HG02588 (cell line): ENCODE results near the gene RPL31.

Experiments used
- ATAC-seq: cut with Tn5 transposase; IDR thresholded peaks from one replicate; pipeline ENCODE4 v1.9.1; 2021; ENCODE audit warnings: mild to moderate bottlenecking, moderate library complexity; ENCODE audit not compliant: unreplicated experiment

RPL31 gene

GRCh38 chr2:100974712-100975520, 27.2 kb upstream of the RPL31 start:
- ATAC-seq, result no peak

DNA sequence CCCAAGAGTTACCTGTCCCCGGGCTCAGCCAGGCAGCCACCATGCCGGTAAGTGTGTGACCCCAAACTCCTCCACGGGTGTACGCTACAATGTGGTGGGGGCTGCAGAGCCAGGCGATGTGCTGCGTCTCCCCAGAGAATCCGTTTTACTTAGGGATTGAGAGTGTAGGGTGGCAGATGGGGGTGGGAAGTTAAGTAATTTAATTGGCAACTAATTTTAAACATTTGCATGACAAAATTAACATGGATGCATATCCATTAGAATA, 26.6 kb upstream of the RPL31 start:
- ATAC-seq, result no peak

DNA sequence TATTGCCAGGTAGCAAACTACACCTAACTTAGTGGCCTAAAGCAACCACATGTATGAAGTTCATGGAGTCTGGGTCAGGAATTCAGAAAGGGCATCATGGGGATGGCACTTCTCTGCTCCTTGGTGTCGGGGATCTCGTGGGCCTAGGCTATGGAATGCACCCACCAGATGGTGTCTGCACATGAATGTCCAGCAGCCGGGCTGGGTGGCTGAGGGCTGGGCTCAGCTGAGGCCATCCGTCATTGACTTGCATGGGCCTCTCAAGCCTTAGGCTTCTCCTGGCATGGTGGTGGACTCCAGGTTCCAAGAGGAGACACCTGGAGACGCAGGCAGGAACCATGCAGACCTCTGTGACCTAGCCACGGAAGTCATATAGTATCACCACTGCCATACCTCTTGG, 26.0 kb upstream of the RPL31 start:
- ATAC-seq, result no peak

- peak; percentile 72 for ATAC-seq
Observed at GRCh38 chr2:100976645-100977391, 25.3 kb upstream of the RPL31 start.

DNA sequence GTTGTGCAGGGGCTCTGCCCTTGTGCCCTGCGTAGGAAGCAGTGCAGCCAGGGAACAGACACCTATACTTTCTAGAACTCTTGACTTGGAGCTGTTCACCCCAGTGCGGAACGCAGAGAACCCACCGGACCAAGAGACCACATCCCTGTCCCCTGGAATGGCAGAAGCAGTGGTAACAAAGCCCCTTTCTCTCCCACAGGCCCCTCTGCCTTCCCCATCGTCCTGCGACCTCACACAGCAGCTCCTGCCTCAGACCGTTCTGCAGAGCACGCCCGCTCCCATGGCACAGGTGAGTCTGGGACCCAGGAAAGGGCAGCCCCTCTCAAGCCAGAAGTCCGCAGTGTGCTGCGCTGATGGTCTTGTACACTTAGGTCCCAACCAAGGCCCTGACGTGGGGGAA, 24.6 kb upstream of the RPL31 start:
- ATAC-seq, result no peak

GRCh38 chr2:100978582-100979191, 23.4 kb upstream of the RPL31 start:
- no peak for ATAC-seq

GRCh38 chr2:100980046-100980445, 22.0 kb upstream of the RPL31 start:
- ATAC-seq, result no peak

DNA sequence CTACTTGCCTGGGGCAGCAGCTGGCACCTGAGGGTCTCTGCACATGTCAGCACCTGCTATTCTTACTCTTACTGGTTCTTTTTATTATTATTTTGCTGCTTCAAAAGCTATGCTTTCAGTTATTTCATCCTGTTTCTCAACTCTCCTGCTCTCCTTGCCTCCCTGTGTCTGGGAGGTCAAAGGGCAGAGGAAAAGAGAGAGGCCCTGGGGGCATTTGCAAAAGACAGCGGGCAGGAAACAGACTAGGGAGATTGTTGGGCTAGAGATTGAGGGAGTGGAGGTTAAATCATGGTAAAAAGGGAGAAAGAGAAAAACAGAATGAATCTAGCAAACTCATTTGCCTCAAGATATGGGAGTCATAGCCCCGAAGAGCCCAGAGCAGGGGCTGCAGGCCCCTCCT, 21.1 kb upstream of the RPL31 start:
- ATAC-seq, result no peak

DNA sequence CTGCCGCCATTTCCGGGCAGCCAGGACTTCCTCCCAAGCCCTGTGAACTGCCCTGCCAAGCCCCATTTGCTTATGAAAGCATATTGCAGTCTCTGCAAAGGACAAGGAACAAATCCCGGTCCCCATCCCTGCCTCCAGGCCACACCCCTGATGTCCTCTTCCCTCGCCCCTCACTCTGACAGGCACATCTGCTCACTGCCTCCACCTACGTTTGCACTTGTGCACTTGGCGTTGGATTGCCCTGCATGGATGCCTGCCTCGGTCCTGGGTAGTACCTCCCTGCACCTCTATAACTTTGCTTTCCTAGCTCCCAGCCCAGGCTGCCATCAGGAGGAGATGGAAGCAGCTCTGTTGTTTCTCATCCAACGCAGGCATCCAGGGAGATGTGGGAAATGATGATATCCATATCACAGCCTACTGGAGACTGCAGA, 19.6 kb upstream of the RPL31 start:
- no peak for ATAC-seq

GRCh38 chr2:100983201-100983600, 18.9 kb upstream of the RPL31 start:
- no peak for ATAC-seq

DNA sequence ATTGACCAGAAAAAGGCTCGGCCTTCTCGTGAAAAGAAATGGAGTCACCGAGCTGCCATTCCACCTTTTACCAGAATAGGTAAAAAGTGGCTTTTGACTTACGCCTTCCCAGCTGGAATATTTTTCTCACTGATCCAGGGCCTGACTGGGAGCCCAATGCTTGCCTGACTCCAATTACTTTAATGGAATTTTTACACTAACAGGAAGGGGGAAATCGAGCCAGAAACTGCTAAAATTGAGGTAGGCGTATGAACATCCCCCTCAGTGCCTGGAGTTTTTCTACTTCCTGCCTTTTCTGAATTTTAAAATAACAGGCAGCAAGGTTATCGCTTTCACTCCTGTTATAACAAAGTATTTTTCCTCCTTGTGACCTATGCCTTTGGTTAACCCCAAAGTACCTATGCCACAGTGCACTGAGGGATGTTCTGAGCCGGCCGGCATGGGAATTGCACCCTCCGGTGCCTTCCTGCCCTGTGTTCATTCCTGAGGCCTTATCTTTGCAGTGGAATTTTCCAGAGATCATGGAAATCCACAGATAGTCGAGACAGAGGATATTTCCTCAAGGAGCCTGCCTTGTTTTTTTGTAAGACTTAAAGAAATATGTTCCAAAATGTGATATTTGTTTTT, 18.3 kb upstream of the RPL31 start:
- no peak for ATAC-seq

DNA sequence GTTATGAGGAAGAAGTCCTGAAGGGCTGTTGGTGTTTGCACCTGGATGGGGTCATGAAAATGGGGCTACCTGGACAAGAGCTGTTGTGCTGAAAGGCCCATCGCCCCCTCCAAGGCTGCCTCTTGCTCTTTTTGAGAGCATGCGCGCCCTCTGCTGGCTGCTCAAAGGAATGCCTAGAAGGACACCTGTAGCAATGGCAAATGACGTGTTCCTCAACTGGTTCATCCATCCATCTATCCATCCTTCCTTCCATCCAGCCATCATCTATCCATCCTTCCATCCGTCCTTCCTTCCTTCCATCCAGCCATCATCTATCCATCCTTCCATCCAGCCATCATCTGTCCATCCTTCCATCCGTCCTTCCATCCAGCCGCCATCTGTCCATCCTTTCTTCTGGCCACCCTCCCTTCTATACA, 17.2 kb upstream of the RPL31 start:
- no peak for ATAC-seq

DNA sequence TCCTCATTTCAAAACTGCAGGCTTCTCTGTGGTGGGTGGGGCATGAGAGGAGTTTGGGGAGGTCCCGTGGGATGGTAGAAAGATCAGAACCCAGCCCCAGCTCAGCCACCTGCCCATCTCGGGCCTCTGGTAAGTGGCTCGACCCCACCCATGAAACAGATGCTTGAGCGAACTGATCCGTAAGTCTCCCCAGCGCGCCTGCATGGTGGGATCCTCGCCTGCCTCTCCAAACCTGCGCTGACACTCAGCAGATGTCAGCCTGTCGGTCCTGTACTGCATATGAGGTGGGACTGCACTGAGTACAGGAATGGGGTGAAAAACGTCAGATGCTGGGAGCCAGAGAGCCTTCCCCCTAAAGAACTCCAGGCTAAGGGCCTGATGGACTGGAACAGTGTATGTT, 15.9 kb upstream of the RPL31 start:
- no peak for ATAC-seq

GRCh38 chr2:100987536-100987935, 14.6 kb upstream of the RPL31 start:
- ATAC-seq, result no peak

GRCh38 chr2:100987974-100988373, 14.1 kb upstream of the RPL31 start:
- ATAC-seq, result no peak

- no peak for ATAC-seq
Observed at GRCh38 chr2:100988630-100989417, 13.3 kb upstream of the RPL31 start.

GRCh38 chr2:100989666-100990065, 12.4 kb upstream of the RPL31 start:
- ATAC-seq, result no peak

DNA sequence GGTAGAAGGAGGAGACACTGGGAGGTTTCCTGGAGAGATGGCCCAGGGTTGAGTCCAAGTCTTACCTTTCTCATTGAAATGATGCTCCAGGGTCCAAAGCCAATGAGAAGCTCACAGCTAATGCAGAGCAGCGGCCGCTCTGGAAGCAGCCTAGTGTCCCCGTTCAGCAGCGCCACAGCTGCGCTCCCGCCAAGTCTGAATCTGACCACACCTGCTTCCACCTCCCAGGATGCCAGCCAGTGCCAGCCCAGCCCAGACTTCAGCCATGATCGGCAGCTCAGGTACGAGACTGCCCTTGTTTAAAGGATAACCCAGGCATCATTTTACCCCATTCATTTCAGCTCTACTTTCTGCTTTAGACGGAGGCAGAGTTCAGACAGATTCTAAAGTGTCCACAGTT, 11.9 kb upstream of the RPL31 start:
- no peak for ATAC-seq

DNA sequence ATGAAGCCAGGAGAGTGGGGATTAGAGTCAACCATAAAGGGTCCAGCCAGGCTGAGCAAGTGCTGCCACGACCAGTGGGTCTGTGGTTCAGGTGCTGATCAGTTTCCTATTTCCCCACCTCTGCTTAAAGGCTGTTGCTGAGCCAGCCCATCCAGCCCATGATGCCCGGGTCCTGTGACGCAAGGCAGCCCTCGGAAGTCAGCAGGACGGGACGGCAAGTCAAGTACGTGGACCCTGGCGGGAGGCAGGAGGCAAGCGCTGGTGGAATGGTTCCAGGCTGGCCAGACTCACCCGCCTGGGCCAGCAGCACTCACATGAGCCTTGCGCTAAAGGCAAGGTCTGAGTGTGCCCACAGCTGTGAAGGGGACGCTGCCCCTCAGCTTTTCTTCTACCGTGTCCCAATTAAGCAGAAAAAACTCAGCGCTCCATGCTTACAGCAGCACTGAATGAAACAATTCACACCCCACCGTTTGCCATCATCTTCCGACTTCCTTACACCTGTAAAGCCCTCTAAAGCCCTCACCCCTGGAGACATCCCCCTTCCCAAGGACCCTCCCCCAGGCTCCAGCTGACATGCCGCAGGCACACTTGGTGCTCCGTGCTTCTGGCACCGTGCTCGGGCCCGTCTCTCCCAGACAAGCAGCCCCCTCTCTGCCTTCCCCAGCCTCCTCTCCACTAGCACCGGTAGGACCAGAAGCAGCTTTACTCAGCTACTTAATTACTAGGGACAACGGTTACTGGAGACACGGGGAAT, 11.3 kb upstream of the RPL31 start:
- no peak for ATAC-seq

DNA sequence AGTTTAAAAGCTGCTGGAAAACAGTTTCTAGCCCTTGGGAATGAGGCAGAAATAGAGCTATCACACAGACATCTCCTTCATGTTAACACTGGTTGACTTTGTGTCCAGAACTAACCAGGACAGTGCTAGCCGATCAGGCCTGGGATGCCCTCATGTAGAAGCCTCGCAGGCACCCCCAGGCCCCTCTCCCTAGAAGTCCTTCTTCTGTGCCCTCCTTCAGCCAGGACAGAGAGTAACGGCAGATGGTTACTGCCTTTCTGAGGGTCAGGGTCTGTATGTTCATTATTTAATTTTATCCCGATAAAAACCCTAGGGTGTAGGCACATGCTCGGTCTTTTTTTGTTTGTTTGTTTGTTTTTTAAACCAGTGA, 10.7 kb upstream of the RPL31 start:
- ATAC-seq, result no peak
